Measurements from ENCODE around the gene ACLY.

The ACLY gene

GRCh38 chr17:41896726-41897125 is 22.0 kb downstream of the ACLY start:
- no peak overlapping the region for H3K4me3 ChIP-seq (ENCODE audit: low read depth, low read length)
- TF ChIP-seq, protein P1, sequence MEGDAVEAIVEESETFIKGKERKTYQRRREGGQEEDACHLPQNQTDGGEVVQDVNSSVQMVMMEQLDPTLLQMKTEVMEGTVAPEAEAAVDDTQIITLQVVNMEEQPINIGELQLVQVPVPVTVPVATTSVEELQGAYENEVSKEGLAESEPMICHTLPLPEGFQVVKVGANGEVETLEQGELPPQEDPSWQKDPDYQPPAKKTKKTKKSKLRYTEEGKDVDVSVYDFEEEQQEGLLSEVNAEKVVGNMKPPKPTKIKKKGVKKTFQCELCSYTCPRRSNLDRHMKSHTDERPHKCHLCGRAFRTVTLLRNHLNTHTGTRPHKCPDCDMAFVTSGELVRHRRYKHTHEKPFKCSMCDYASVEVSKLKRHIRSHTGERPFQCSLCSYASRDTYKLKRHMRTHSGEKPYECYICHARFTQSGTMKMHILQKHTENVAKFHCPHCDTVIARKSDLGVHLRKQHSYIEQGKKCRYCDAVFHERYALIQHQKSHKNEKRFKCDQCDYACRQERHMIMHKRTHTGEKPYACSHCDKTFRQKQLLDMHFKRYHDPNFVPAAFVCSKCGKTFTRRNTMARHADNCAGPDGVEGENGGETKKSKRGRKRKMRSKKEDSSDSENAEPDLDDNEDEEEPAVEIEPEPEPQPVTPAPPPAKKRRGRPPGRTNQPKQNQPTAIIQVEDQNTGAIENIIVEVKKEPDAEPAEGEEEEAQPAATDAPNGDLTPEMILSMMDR (IDR thresholded peaks at IDR 0.05; ENCODE audit: low read depth, low read length), result no peak

DNA sequence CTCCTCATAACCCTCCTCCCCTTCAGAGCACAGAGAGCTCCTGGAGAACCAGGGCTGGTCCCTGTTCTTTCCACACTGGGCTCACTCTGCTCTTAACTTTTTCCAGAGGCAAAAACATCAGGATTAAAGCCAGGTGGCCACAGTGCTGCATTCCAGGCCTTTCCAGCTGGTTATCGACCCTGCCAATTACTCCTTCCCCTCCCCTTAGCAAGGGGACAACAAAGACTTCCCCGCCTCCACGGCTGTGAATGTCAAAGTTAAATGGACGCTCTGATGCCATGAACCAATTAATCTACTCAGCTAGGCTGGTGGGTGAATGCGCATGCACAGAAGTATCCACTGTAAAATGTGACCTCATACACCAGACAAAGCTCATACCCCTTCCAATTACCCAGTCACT is 23.1 kb downstream of the ACLY start:
- H3K4me3 ChIP-seq (ENCODE audit: low read depth, low read length), result no peak overlapping the region
- TF ChIP-seq, protein P1 (IDR thresholded peaks at IDR 0.05; ENCODE audit: low read depth, low read length), result no peak

GRCh38 chr17:41894791-41895331 is 23.9 kb downstream of the ACLY start:
- no peak overlapping the region for H3K4me3 ChIP-seq (ENCODE audit: low read depth, low read length)
- TF ChIP-seq, protein P1 (IDR thresholded peaks at IDR 0.05; ENCODE audit: low read depth, low read length), result no peak

GRCh38 chr17:41893384-41893783 is 25.4 kb downstream of the ACLY start:
- TF ChIP-seq, protein P1 (IDR thresholded peaks at IDR 0.05; ENCODE audit: low read depth, low read length), result no peak
- H3K4me3 ChIP-seq (ENCODE audit: low read depth, low read length), result no peak overlapping the region

GRCh38 chr17:41892021-41892376 is 26.8 kb downstream of the ACLY start:
- TF ChIP-seq, protein P1 (IDR thresholded peaks at IDR 0.05; ENCODE audit: low read depth, low read length), result no peak
- H3K4me3 ChIP-seq (ENCODE audit: low read depth, low read length), result no peak overlapping the region

DNA sequence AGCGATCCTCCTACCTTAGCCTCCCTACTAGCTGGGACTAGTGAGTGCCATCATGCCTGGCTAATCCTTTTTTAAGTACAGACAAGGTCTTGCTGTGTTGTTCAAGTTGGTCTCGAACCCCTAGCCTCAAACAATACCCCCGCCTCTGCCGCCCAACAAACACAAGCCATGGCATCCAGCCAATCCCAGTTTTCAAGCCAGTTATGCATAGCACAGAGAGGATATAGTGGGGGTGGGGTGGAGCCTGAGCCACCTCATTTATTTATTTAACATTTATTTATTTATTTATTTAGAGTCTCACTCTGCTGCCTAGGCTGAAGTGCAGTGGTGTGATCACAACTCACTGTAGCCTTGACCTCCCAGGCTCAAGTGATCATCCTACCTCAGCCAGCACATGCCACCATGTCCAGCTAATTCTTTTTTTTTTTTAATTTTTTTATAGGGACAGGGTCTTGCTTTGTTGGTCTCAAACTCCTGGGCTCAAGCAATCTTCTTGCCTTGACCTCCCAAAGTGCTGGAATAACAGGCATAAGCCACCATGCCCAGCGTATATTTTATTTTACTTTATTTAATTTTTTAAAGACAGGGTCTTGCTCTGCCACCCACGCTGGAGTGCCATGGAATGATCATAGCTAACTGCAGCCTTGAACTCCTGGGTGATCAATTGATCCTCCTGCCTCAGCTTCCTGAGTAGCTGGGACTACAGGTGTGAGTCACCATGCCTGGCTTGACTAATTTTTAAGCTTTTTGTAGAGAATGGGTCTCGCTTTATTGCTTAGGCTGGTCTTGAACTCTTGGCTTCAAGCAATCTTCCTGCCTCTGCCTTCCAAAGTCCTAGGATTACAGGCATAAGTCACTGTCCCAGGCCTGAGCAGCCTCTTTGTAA is 27.4 kb downstream of the ACLY start:
- H3K4me3 ChIP-seq (ENCODE audit: low read depth, low read length), result no peak overlapping the region
- TF ChIP-seq, protein P1 (IDR thresholded peaks at IDR 0.05; ENCODE audit: low read depth, low read length), result no peak

DNA sequence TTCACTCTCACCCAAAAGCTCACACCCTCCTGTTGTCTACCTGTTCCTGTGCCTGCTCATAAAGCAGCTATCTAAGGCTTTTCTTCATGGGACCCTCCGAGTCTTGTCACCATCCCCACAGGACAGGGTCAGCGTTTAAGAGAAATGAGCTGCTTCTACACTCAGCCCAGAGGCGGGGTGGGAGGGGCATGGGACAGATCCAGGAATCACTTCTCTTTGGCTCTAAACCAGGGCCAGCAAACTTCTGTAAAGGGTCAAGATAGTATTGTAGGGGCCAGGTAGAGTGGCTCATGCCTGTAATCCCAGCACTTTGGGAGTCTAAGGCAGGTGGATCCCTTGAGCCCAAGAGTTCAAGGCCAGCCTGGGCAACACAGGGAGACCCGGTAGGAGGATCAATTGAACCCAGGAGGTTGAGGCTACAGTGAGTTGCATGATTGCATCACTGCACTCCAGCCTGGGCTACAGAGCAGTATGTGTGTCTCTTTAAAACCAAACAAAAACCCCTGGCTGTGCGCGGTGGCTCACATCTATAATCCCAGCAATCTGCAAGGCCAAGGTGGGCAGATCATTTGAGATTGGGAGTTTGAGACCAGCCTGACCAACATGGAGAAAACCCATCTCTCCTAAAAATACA is 30.3 kb downstream of the ACLY start:
- TF ChIP-seq, protein P1 (IDR thresholded peaks at IDR 0.05; ENCODE audit: low read depth, low read length), result no peak
- no peak overlapping the region for H3K4me3 ChIP-seq (ENCODE audit: low read depth, low read length)
